D721Med (cell line): ENCODE measurements around the gene BSPRY.
"Not testable (repeated sequence)": the region's sequence is repeated elsewhere in the genome, so short reads cannot be mapped to it uniquely, and the experiment has no call there.

Experiments used
- DNase-seq: peaks from one replicate; pipeline ENCODE4 v3.0.0; 2011; ENCODE audit warnings: low spot score; ENCODE audit not compliant: insufficient read length
- FAIRE-seq: peaks from 2 replicates; lab custom pipeline; 2011; peaks lifted over from hg19 to GRCh38; lab: Jason Lieb, UNC
- CTCF ChIP-seq: IDR thresholded peaks from 2 replicates; pipeline ENCODE4 v1.5.1; 2012; ENCODE audit warnings: mild to moderate bottlenecking, control low read depth; ENCODE audit not compliant: insufficient read depth; ENCODE audit errors: missing control alignments

The BSPRY gene

GRCh38 chr9:113361304-113362018, 12.1 kb downstream of the BSPRY start:
- no peak for TF ChIP-seq CTCF
- no peak for DNase-seq
- no peak for FAIRE-seq

DNA sequence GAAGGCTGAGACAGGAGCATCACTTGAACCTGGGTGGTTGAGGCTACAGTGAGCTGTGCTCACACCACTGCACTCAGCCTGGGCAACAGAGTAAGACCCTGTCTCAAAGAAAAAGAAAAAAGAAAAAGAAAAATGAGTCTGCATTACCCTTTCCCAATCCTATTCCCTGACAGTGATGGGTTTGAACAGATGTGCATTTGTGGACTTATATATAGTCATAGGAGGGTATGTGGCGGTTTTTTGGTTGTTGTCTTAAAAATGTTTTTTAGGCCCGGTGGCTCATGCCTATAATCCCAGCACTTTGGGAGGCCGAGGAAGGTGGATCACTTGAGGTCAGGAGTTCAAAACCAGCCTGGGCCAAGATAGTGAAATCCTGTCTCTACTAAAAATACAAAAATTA, 14.0 kb downstream of the BSPRY start:
- no peak for TF ChIP-seq CTCF
- DNase-seq, result no peak
- FAIRE-seq, result no peak

- FAIRE-seq, result no peak
- DNase-seq, result no peak
- no peak for TF ChIP-seq CTCF
Observed at GRCh38 chr9:113364951-113365350, 15.6 kb downstream of the BSPRY start.

DNA sequence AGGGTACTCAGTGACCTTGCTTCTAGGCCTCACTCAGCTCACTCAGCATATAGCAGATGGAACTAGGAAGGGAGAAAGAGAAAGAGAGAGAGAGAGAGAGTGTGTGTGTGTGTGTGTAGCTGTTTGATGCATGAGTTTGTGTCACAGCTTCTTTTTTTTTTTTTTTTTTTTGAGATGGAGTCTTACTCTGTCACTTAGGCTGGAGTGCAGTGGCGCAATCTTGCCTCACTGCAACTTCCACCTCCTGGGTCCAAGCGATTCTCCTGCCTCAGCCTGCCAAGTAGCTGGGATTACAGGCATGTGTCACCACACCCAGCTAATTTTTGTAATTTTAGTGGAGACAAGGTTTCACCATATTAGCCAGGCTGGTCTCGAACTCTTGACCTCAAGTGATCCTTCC, 16.3 kb downstream of the BSPRY start:
- FAIRE-seq, result not testable (repeated sequence)

GRCh38 chr9:113368348-113368981, 19.1 kb downstream of the BSPRY start:
- DNase-seq, result no peak
- FAIRE-seq, result no peak
- no peak for TF ChIP-seq CTCF

More for the DNA sequence above, 16.3 kb downstream of the BSPRY start:
- DNase-seq, result not testable (repeated sequence)

DNA sequence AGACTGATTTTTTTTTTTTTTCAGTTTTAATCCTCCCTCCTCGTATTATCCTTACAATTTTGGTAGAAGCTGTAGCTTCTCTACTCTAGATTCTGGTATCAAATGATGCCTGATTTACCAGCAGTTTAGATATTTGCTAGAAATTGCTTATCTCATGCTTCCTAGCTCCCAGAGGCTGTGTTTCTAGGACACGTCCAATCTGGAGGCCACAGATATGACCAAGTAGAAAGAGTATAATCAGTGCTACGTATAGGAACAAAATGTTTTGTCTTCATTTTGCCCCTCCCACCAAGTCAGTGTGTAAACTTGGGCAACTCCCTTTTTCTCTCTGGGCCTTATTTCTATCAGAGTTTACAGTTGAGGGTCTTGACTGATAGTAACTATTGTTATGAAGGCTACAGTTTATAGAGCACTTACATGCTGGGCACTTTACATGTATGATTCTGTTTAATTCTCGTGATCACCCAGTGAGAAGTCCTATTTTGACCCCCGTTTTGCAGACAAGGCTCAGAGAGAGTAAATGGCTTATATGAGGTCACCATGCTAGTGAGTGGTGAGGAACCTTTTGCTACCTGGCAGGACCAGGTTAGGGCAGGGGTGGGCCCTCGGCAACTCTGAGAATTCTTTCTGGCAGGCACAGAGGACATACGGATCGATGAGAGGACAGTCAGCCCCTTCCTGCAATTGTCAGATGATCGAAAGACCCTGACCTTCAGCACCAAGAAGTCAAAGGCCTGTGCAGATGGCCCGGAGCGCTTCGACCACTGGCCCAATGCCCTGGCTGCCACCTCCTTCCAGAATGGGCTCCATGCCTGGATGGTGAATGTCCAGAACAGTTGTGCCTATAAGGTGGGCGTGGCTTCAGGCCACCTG, 19.9 kb downstream of the BSPRY start:
- FAIRE-seq, result no peak
- no peak for TF ChIP-seq CTCF

DNA sequence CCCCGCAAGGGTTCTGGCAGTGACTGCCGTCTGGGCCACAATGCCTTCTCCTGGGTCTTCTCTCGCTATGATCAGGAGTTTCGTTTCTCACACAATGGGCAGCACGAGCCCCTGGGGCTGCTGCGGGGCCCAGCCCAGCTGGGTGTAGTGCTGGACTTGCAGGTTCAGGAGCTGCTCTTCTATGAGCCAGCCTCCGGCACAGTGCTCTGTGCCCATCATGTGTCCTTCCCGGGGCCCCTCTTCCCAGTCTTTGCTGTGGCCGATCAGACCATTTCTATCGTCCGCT, 20.5 kb downstream of the BSPRY start:
- FAIRE-seq (no peak), DNase-seq (no peak)
- TF ChIP-seq CTCF, result no peak

More for the DNA sequence above, 19.9 kb downstream of the BSPRY start:
- no peak for DNase-seq
